Prostate gland (tissue), 2 donors: Measurements from ENCODE around the gene TAB2. TPM values are rescaled to one million over a fixed set of nuclear protein-coding genes. Genes with fewer than 3 reads are reported as not detected.

Source experiments
- DNase-seq: peaks from one replicate; pipeline ENCODE4 v3.0.0-alpha.2; 2019; ENCODE audit warnings: low spot score
- H3K27ac ChIP-seq, 2 donors: fragments of 200-600 bp; sonication (generic); 2 replicates each; pipeline ENCODE4 v1.5.1; 2017 to 2019
- H3K27me3 ChIP-seq: fragments of 200-600 bp; sonication (generic); replicated peaks from 2 replicates; pipeline ENCODE4 v1.5.1; 2019; ENCODE audit not compliant: insufficient read depth
- H3K36me3 ChIP-seq, 2 donors: fragments of 200-600 bp; sonication (generic); 1 replicate in 1 of 2; 2 replicates in 1 of 2; pipeline versions ENCODE4 v1.5.1 to v1.8.1; 2017 to 2019
- H3K4me1 ChIP-seq: fragments of 200-600 bp; sonication (generic); replicated peaks from 2 replicates; pipeline ENCODE4 v1.5.1; 2019
- H3K4me3 ChIP-seq, 2 donors: fragments of 200-600 bp; sonication (generic); 2 replicates each; pipeline ENCODE4 v1.5.1; 2017 to 2019
- H3K9me3 ChIP-seq: fragments of 200-600 bp; sonication (generic); 2 replicates; pipeline ENCODE4 v1.5.1; 2017
- CTCF ChIP-seq, 4 experiments: fragments of 200-600 bp in 2 of 4; fragments of 450-650 bp in 2 of 4; sonication (generic) in 2 of 4; IDR thresholded peaks; 1 replicate in 3 of 4; 2 replicates in 1 of 4; pipeline ENCODE4 v1.5.1; 2016 to 2019; ENCODE audit warnings: antibody characterized with exemption in 4 of 4, mild to moderate bottlenecking in 2 of 4, moderate library complexity in 2 of 4
- POLR2A ChIP-seq: fragments of 450-650 bp; IDR thresholded peaks from one replicate; pipeline ENCODE4 v1.6.1; 2016; ENCODE audit warnings: antibody characterized with exemption, mild to moderate bottlenecking
- POLR2AphosphoS5 ChIP-seq: sonication (generic); formaldehyde crosslinking; IDR thresholded peaks from one replicate; pipeline ENCODE4 v1.6.1; 2017; ENCODE audit warnings: antibody characterized with exemption
- WGBS: methylation state at CpG from one replicate; pipeline ENCODE4 v1.1.5; 2018; 5-methylcytosine and 5-hydroxymethylcytosine counted together
- intact Hi-C: fragments of 100-400 bp; cut with DNase I; formaldehyde crosslinking; loops from one replicate; pipeline ENCODE4 v1.14.2; 2022
- total RNA-seq, 2 donors: library from RNA; depleted of rRNA; stranded (reverse); fragments of >200 nt; gene quantifications; one replicate each; pipeline ENCODE4 v1.1.0, GENCODE V29; 2016

TAB2 gene
- total RNA-seq, 2 donors from 2014 or later = 58.8 to 66.3 TPM

GRCh38 chr6:149329529-149329928, 12.0 kb downstream of the TAB2 start:
- intact Hi-C loops = no loop called here
- TF ChIP-seq POLR2AphosphoS5 = no peak
- no peak for DNase-seq
- Histone ChIP-seq H3K27ac (no peak overlapping the region), H3K27me3 (no peaks in the 10 kb centered on the region), H3K9me3 (no peaks in the 10 kb centered on the region), H3K36me3 (no peaks in the 10 kb centered on the region), H3K4me3 (no peak overlapping the region), H3K4me1 (peaks cover 2% of the 10 kb centered on the region)
- WGBS = 33% methylated on average over 1 of the region's 1 CpG

GRCh38 chr6:149330133-149330532, 12.6 kb downstream of the TAB2 start:
- TF ChIP-seq POLR2A (no peak), POLR2AphosphoS5 (no peak), CTCF (IDR thresholded peaks at IDR 0.05) (no peak)
- intact Hi-C loops = no loop called here
- no peak for DNase-seq
- H3K36me3 ChIP-seq = no peaks in the 10 kb centered on the region
- H3K27me3 ChIP-seq = no peaks in the 10 kb centered on the region
- no peak overlapping the region for H3K27ac ChIP-seq
- 76% methylated on average over 2 of the region's 2 CpGs for WGBS
- H3K4me1 ChIP-seq = no peaks in the 10 kb centered on the region
- H3K9me3 ChIP-seq = no peaks in the 10 kb centered on the region
- H3K4me3 ChIP-seq = no peak overlapping the region

DNA sequence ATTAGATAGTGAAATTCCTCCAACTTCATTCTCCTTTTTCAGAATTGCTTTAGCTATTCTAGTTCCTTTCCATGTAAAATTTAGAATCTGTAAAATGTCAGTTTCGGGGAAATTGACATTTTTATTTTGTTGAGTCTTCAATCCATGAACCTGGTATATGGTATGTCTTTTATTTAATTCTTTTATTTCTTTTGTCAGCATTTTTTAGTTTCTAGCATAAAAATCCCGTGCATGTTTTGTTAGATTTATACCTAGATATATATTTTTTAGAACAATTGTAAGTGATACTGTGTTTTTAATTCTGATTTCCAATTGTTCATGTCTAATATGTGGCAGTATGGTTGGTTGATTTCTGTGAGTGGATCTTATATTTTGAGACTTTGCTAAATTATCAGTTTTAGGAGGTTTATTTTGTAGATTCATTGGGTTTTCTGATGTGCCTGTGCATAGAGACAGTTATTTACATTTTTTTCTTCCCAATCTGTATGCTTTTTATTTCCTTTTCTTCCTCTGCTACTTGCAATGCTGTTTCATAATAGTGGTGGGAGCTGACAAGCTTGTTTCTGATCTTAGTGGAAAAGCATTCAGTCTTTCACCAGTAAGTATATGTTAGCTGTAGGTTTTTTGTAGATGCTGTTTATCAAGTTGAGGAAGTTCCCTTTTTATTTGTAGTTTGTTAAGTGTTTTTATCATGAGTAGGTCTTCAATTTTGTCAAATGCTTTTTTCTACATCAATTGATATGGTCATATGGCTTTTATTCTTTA, 13.7 kb downstream of the TAB2 start:
- intact Hi-C loops = no loop called here
- Histone ChIP-seq H3K27me3 (no peaks in the 10 kb centered on the region), H3K27ac (no peak overlapping the region), H3K9me3 (no peaks in the 10 kb centered on the region), H3K4me1 (peaks cover 2% of the 10 kb centered on the region), H3K36me3 (no peaks in the 10 kb centered on the region), H3K4me3 (no peak overlapping the region)
- DNase-seq = no peak
- no peak for TF ChIP-seq POLR2AphosphoS5
- no peak for TF ChIP-seq POLR2A
- no peak for TF ChIP-seq CTCF (IDR thresholded peaks at IDR 0.05)
- WGBS = 31% methylated on average over 2 of the region's 2 CpGs

GRCh38 chr6:149331871-149332270, 14.4 kb downstream of the TAB2 start:
- Histone ChIP-seq H3K4me3 (no peak overlapping the region), H3K9me3 (no peaks in the 10 kb centered on the region), H3K27me3 (no peaks in the 10 kb centered on the region), H3K4me1 (peaks cover 7% of the 10 kb centered on the region), H3K36me3 (no peaks in the 10 kb centered on the region), H3K27ac (no peak overlapping the region)
- WGBS = 93% methylated on average over 2 of the region's 2 CpGs
- intact Hi-C loops = no loop called here
- TF ChIP-seq POLR2AphosphoS5 = no peak
- no peak for TF ChIP-seq CTCF (IDR thresholded peaks at IDR 0.05)
- no peak for TF ChIP-seq POLR2A
- no peak for DNase-seq

- Histone ChIP-seq H3K27me3 (no peaks in the 10 kb centered on the region), H3K36me3 (no peaks in the 10 kb centered on the region), H3K9me3 (no peaks in the 10 kb centered on the region), H3K4me3 (no peak overlapping the region), H3K4me1 (peaks cover 7% of the 10 kb centered on the region), H3K27ac (no peak overlapping the region)
- intact Hi-C loops = no loop called here
- TF ChIP-seq POLR2A = no peak
- peak; percentile 62 for TF ChIP-seq POLR2AphosphoS5
- TF ChIP-seq CTCF (IDR thresholded peaks at IDR 0.05) = no peak
- 22% methylated on average over 5 of the region's 5 CpGs for whole genome bisulfite sequencing
- no peak for DNase-seq
Measured at GRCh38 chr6:149332602-149333265, 15.2 kb downstream of the TAB2 start.
